ENCODE measurements around the gene NEK10. TPM values are rescaled to one million over a fixed set of nuclear protein-coding genes. Genes with fewer than 3 reads are reported as not detected.
"Not testable (repeated sequence)": the region's sequence is repeated elsewhere in the genome, so short reads cannot be mapped to it uniquely, and the experiment has no call there.

NEK10 gene
- total RNA-seq, 1 experiment from 2014 or later: 5.7 TPM

DNA sequence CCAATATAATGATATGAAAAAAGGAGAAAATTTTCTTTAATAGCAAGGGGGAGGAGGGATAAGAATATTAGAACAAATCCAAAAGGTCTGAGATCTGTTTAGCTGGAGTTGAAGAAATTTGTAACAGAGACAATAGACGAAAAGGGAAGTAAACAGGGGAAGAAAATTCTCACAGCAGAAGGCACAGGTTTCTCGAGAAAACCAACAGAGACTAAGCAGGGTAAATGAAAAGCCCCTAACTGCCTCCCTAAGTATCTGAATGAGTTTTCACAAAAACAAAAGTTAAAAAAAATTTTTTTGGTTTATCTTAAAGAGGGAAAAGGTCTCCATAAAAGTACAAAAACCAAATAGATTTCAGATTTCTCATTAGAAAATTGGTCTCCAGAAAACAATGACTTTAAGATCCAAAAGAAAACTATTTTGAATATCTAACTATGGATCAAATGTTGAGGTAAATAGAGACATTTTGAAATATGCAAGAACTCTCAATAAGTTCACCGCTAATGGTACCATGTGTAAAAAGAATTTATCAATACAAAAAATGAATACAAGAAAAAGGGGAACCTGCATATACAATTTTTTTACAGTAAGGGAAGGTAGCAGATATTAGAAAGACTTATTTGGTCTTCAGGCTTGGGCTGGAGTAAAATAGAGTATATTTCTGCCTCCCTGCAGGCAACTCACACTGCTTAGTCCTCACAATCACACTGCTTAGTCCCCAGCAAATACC, 23.9 kb upstream of the NEK10 start:
- intact Hi-C loops (cut with micrococcal nuclease; ENCODE audit: unreplicated experiment) (no loop called here), in situ Hi-C loops (cut with HindIII; ENCODE audit: low pct_unique_long_range_greater_than_20kb, low sequenced_read_pairs) (no loop called here)
- no peak overlapping the region for H3K4me3 ChIP-seq (ENCODE audit: low read depth in 2 of 2, low read length in 2 of 2)
- H3K9me3 ChIP-seq (ENCODE audit: control insufficient read depth, insufficient read depth, low read depth, low read length): no peaks in the 10 kb centered on the region
- H3K36me3 ChIP-seq (ENCODE audit: control insufficient read depth, insufficient read depth, low read length): peaks cover 71% of the 10 kb centered on the region
- ChIA-PET CTCF (no interaction called here), POLR2A (no interaction called here)
- no peaks in the 10 kb centered on the region for H3K27me3 ChIP-seq (ENCODE audit: control insufficient read depth, insufficient read depth, low read length)
- ATAC-seq (no peak), DNase-seq (ENCODE audit: low read depth, low spot score) (no peak)
- TSS peak; percentile 2 for BruUV-seq (replicated peaks)
- H3K4me1 ChIP-seq (ENCODE audit: control insufficient read depth, insufficient read depth, low read length): peaks cover 7% of the 10 kb centered on the region; the same call in 1 of the 2 replicates
- no peak for TF ChIP-seq POLR2AphosphoS5 (IDR thresholded peaks at IDR 0.05; ENCODE audit: low read depth, low read length)
- no peak for TF ChIP-seq TCF7L2 (IDR thresholded peaks at IDR 0.05; ENCODE audit: low read depth, low read length)
- TF ChIP-seq, protein P1, sequence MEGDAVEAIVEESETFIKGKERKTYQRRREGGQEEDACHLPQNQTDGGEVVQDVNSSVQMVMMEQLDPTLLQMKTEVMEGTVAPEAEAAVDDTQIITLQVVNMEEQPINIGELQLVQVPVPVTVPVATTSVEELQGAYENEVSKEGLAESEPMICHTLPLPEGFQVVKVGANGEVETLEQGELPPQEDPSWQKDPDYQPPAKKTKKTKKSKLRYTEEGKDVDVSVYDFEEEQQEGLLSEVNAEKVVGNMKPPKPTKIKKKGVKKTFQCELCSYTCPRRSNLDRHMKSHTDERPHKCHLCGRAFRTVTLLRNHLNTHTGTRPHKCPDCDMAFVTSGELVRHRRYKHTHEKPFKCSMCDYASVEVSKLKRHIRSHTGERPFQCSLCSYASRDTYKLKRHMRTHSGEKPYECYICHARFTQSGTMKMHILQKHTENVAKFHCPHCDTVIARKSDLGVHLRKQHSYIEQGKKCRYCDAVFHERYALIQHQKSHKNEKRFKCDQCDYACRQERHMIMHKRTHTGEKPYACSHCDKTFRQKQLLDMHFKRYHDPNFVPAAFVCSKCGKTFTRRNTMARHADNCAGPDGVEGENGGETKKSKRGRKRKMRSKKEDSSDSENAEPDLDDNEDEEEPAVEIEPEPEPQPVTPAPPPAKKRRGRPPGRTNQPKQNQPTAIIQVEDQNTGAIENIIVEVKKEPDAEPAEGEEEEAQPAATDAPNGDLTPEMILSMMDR (IDR thresholded peaks at IDR 0.05): no peak
- no peak for TF ChIP-seq SIN3A (IDR thresholded peaks at IDR 0.05; ENCODE audit: borderline replicate concordance, insufficient read depth, low read depth, low read length)
- no peak for TF ChIP-seq REST (IDR thresholded peaks at IDR 0.05; ENCODE audit: insufficient read depth in 1 of 2, low read depth in 2 of 2, low read length in 1 of 2)
- H3K27ac ChIP-seq (ENCODE audit: low read length): no peak overlapping the region

GRCh38 chr3:27392414-27392813, 23.2 kb upstream of the NEK10 start:
- CTCF ChIA-PET; H3K9me3 ChIP-seq (ENCODE audit: control insufficient read depth, insufficient read depth, low read depth, low read length); in situ Hi-C loops (cut with HindIII; ENCODE audit: low pct_unique_long_range_greater_than_20kb, low sequenced_read_pairs); ATAC-seq; H3K27ac ChIP-seq (ENCODE audit: low read length); H3K27me3 ChIP-seq (ENCODE audit: control insufficient read depth, insufficient read depth, low read length); DNase-seq (ENCODE audit: low read depth, low spot score); POLR2A ChIA-PET; BruUV-seq (replicated peaks); H3K4me3 ChIP-seq (ENCODE audit: low read depth in 2 of 2, low read length in 2 of 2); intact Hi-C loops (cut with micrococcal nuclease; ENCODE audit: unreplicated experiment): not testable (repeated sequence)
- H3K4me1 ChIP-seq (ENCODE audit: control insufficient read depth, insufficient read depth, low read length): peaks cover 11% of the 10 kb centered on the region
- peaks cover 68% of the 10 kb centered on the region for H3K36me3 ChIP-seq (ENCODE audit: control insufficient read depth, insufficient read depth, low read length)

- ATAC-seq: no peak; the same call in 1 of the 2 replicates
- no peak for TF ChIP-seq SIN3A (IDR thresholded peaks at IDR 0.05; ENCODE audit: borderline replicate concordance, insufficient read depth, low read depth, low read length)
- TF ChIP-seq POLR2AphosphoS5 (IDR thresholded peaks at IDR 0.05; ENCODE audit: low read depth, low read length): no peak
- TF ChIP-seq REST (IDR thresholded peaks at IDR 0.05; ENCODE audit: insufficient read depth in 1 of 2, low read depth in 2 of 2, low read length in 1 of 2): no peak
- TF ChIP-seq TCF7L2 (IDR thresholded peaks at IDR 0.05; ENCODE audit: low read depth, low read length): no peak
- TF ChIP-seq, protein P1 (IDR thresholded peaks at IDR 0.05): no peak
- no peak for DNase-seq (ENCODE audit: low read depth, low spot score)
- H3K36me3 ChIP-seq (ENCODE audit: control insufficient read depth, insufficient read depth, low read length): peaks cover 69% of the 10 kb centered on the region
- H3K27ac ChIP-seq (ENCODE audit: low read length): no peak overlapping the region
- in situ Hi-C loops (cut with HindIII; ENCODE audit: low pct_unique_long_range_greater_than_20kb, low sequenced_read_pairs) (no loop called here), intact Hi-C loops (cut with micrococcal nuclease; ENCODE audit: unreplicated experiment) (no loop called here)
- no peaks in the 10 kb centered on the region for H3K9me3 ChIP-seq (ENCODE audit: control insufficient read depth, insufficient read depth, low read depth, low read length)
- POLR2A ChIA-PET: no interaction called here
- peaks cover 11% of the 10 kb centered on the region for H3K4me1 ChIP-seq (ENCODE audit: control insufficient read depth, insufficient read depth, low read length)
- H3K4me3 ChIP-seq (ENCODE audit: low read depth in 2 of 2, low read length in 2 of 2): no peak overlapping the region
- CTCF ChIA-PET: no interaction called here
- no TSS peak for BruUV-seq (replicated peaks)
- H3K27me3 ChIP-seq (ENCODE audit: control insufficient read depth, insufficient read depth, low read length): no peaks in the 10 kb centered on the region
These were observed 22.6 kb upstream of the NEK10 start for GRCh38 chr3:27391796-27392195.

Data from Panc1 (cell line).